PC-9 (cell line): ENCODE data around the gene VIPR1. TPM values are rescaled to one million over a fixed set of nuclear protein-coding genes. Genes with fewer than 3 reads are reported as not detected.

Experiments
- BruUV-seq: library from RNA; stranded (reverse); fragments of 400-500 nt; replicated peaks from 2 replicates; lab custom pipeline; 2021; lab: Mats Ljungman, UMichigan
- CTCF ChIA-PET: fragments of 300-600 bp; sonication (Branson Sonifier 250); formaldehyde crosslinking; loops from one replicate; lab custom pipeline; 2022; ENCODE audit warnings: antibody characterized with exemption; lab: Charles Lee
- POLR2A ChIA-PET: fragments of 300-600 bp; sonication (Branson Sonifier 250); formaldehyde crosslinking; loops from one replicate; lab custom pipeline; 2022; ENCODE audit warnings: antibody characterized with exemption; ENCODE audit not compliant: unreplicated experiment; lab: Charles Lee
- DNase-seq, 2 experiments: peaks; one replicate each; pipeline versions ENCODE4 v3.0.0 to v3.0.0-alpha.2; 2015 to 2022; ENCODE audit warnings: mixed read lengths in 1 of 2
- H2AFZ ChIP-seq: fragments of 200-600 bp; sonication (generic); 2 replicates; pipeline ENCODE4 v1.8.1; 2017; ENCODE audit warnings: antibody characterized with exemption
- H3F3A ChIP-seq: fragments of 200-600 bp; sonication (generic); 2 replicates; pipeline ENCODE4 v1.8.1; 2017; ENCODE audit warnings: antibody characterized with exemption, mild to moderate bottlenecking, low read depth; ENCODE audit not compliant: insufficient read depth
- H3K27ac ChIP-seq: fragments of 200-600 bp; sonication (generic); 2 replicates; pipeline ENCODE4 v1.6.1; 2016; ENCODE audit warnings: mixed run types
- H3K27me3 ChIP-seq: fragments of 200-600 bp; sonication (generic); 2 replicates; pipeline ENCODE4 v1.6.1; 2016; ENCODE audit warnings: low read depth, mixed run types; ENCODE audit not compliant: insufficient read depth
- H3K36me3 ChIP-seq: fragments of 200-600 bp; sonication (generic); 2 replicates; pipeline ENCODE4 v1.6.1; 2016; ENCODE audit warnings: low read depth, mixed run types
- H3K4me1 ChIP-seq: fragments of 200-600 bp; sonication (generic); replicated peaks from 2 replicates; pipeline ENCODE4 v1.6.1; 2016; ENCODE audit warnings: mixed run types; ENCODE audit not compliant: insufficient read depth
- H3K4me2 ChIP-seq: fragments of 200-600 bp; sonication (generic); 2 replicates; pipeline ENCODE4 v1.6.1; 2017; ENCODE audit warnings: mixed run types
- H3K4me3 ChIP-seq: fragments of 200-600 bp; sonication (generic); 2 replicates; pipeline ENCODE4 v1.6.1; 2016; ENCODE audit warnings: mixed run types
- H3K79me2 ChIP-seq: fragments of 200-600 bp; sonication (generic); 2 replicates; pipeline ENCODE4 v1.6.1; 2017; ENCODE audit warnings: low read depth, mixed run types
- H3K9me2 ChIP-seq: fragments of 200-600 bp; sonication (generic); 2 replicates; pipeline ENCODE4 v1.8.1; 2017; ENCODE audit warnings: mild to moderate bottlenecking; ENCODE audit not compliant: insufficient read depth
- H3K9me3 ChIP-seq: fragments of 200-600 bp; sonication (generic); 2 replicates; pipeline ENCODE4 v1.8.1; 2016; ENCODE audit warnings: low read depth; ENCODE audit not compliant: insufficient read depth
- H4K20me1 ChIP-seq: fragments of 200-600 bp; sonication (generic); 2 replicates; pipeline ENCODE4 v1.8.1; 2017; ENCODE audit not compliant: insufficient read depth
- CTCF ChIP-seq: fragments of 200-600 bp; sonication (generic); conservative IDR thresholded peaks from 2 replicates; pipeline ENCODE4 v1.6.1; 2017; ENCODE audit warnings: mixed run types, antibody characterized with exemption, mild to moderate bottlenecking, moderate library complexity
- EZH2 ChIP-seq: fragments of 200-600 bp; sonication (generic); IDR thresholded peaks from 2 replicates; pipeline ENCODE4 v1.8.0; 2017; ENCODE audit warnings: antibody characterized with exemption, low read depth
- intact Hi-C: fragments of 100-400 bp; cut with micrococcal nuclease; formaldehyde crosslinking; loops from one replicate; pipeline ENCODE4 v1.10.0; 2022; ENCODE audit not compliant: unreplicated experiment
- total RNA-seq: library from RNA; stranded (reverse); gene quantifications from 2 replicates; pipeline ENCODE4 v1.2.3, GENCODE V29; 2021

VIPR1 gene
- total RNA-seq, 1 experiment from 2014 or later, result 23.9 TPM

DNA sequence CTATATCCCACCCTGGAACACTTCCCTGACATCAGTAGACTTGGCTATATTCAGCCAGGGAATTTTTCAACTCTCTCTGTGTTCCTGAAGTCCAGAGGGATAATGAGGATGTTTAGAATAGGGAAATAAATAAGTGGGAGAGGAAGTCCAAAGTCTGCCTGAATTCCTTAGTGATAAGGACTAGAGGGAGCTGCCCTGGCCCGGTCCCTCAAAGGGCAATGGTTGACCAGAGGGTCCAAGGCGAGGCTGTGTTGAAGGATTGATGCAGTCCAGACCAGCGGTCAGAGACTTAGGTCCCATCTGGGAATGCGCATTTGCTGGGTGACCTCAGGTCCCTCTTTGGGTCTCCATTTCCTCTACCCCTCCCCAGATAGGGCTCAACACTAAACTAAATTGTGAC lies 7.9 kb downstream of the VIPR1 start:
- intact Hi-C loops, result no loop called here

GRCh38 chr3:42511201-42511600 lies 8.8 kb downstream of the VIPR1 start:
- Histone ChIP-seq H3K4me3 (no peak overlapping the region), H3K36me3 (no peaks in the 10 kb centered on the region), H3K79me2 (no peaks in the 10 kb centered on the region), H3K9me2 (no peaks in the 10 kb centered on the region), H2AFZ (no peak overlapping the region), H4K20me1 (no peaks in the 10 kb centered on the region), H3K27me3 (no peaks in the 10 kb centered on the region), H3F3A (peaks cover 15% of the 10 kb centered on the region), H3K4me2 (no peak overlapping the region), H3K27ac (no peak overlapping the region), H3K9me3 (no peaks in the 10 kb centered on the region), H3K4me1 (peaks cover 21% of the 10 kb centered on the region)
- ChIA-PET POLR2A (no interaction called here), CTCF (no interaction called here)
- intact Hi-C loops, result no loop called here
- TF ChIP-seq EZH2 (no peak), CTCF (no peak)
- no TSS peak for BruUV-seq
- no peak for DNase-seq

More for the DNA sequence above, 7.9 kb downstream of the VIPR1 start:
- no peak for TF ChIP-seq CTCF
- TF ChIP-seq EZH2, result no peak
- no peak overlapping the region for H3K27ac ChIP-seq
- peaks cover 15% of the 10 kb centered on the region for H3F3A ChIP-seq
- DNase-seq, result no peak
- ChIA-PET POLR2A (no interaction called here), CTCF (no interaction called here)
- H2AFZ ChIP-seq, result no peak overlapping the region
- H3K4me3 ChIP-seq, result no peak overlapping the region
- peaks cover 29% of the 10 kb centered on the region for H3K4me1 ChIP-seq
- H3K79me2 ChIP-seq, result no peaks in the 10 kb centered on the region
- no TSS peak for BruUV-seq
- H3K9me3 ChIP-seq, result no peaks in the 10 kb centered on the region
- H3K36me3 ChIP-seq, result no peaks in the 10 kb centered on the region
- no peaks in the 10 kb centered on the region for H3K9me2 ChIP-seq
- no peaks in the 10 kb centered on the region for H3K27me3 ChIP-seq
- no peak overlapping the region for H3K4me2 ChIP-seq
- no peaks in the 10 kb centered on the region for H4K20me1 ChIP-seq

GRCh38 chr3:42511736-42512135 lies 9.3 kb downstream of the VIPR1 start:
- BruUV-seq, result no TSS peak
- Histone ChIP-seq H3K4me1 (peaks cover 16% of the 10 kb centered on the region), H3K9me2 (no peaks in the 10 kb centered on the region), H3K4me2 (no peak overlapping the region), H3K79me2 (no peaks in the 10 kb centered on the region), H3K27me3 (no peaks in the 10 kb centered on the region), H4K20me1 (no peaks in the 10 kb centered on the region), H3K27ac (no peak overlapping the region), H3K4me3 (no peak overlapping the region), H3F3A (peaks cover 10% of the 10 kb centered on the region), H3K36me3 (no peaks in the 10 kb centered on the region), H2AFZ (no peak overlapping the region), H3K9me3 (no peaks in the 10 kb centered on the region)
- intact Hi-C loops, result no loop called here
- TF ChIP-seq EZH2 (no peak), CTCF (no peak)
- no peak for DNase-seq
- POLR2A ChIA-PET, result no interaction called here
- CTCF ChIA-PET, result no interaction called here
